Mammary epithelial cell (primary cell): ENCODE measurements around the gene ATP6V0A4.

Experiments
- EZH2 ChIP-seq: IDR thresholded peaks from 2 replicates; pipeline ENCODE4 v1.6.1; 2012; ENCODE audit warnings: low read length, inconsistent platforms, borderline replicate concordance
- TF ChIP-seq, protein P1 (sequence below), 2 donors: IDR thresholded peaks in 1 of 2; conservative IDR thresholded peaks in 1 of 2; 2 replicates each; pipeline ENCODE4 v1.5.1; 2011 to 2012; ENCODE audit warnings: inconsistent platforms in 2 of 2, low read length in 2 of 2, mild to moderate bottlenecking in 2 of 2, control low read depth in 1 of 2, low read depth in 1 of 2; ENCODE audit not compliant: insufficient read depth in 1 of 2; ENCODE audit errors: extremely low read depth in 1 of 2

DNA sequence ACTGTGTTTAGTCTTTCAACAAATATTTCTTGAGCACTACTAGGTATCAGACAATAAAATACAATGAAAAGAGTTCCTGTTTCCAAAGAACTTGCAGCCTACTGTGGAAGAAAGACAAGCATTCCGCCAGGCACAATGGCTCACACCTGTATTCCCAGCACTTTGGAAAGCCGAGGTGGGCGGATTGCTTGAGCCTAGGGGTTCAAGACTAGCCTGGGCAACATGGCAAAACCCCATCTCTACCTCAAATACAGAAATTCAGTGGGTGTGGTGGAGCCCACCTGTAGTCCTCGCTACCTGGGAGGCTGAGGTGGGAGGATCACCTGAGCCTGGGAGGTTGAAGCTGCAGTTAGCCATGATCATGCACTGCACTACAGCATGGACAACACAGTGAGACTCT lies 102.9 kb downstream of the ATP6V0A4 start:
- TF ChIP-seq, protein P1, sequence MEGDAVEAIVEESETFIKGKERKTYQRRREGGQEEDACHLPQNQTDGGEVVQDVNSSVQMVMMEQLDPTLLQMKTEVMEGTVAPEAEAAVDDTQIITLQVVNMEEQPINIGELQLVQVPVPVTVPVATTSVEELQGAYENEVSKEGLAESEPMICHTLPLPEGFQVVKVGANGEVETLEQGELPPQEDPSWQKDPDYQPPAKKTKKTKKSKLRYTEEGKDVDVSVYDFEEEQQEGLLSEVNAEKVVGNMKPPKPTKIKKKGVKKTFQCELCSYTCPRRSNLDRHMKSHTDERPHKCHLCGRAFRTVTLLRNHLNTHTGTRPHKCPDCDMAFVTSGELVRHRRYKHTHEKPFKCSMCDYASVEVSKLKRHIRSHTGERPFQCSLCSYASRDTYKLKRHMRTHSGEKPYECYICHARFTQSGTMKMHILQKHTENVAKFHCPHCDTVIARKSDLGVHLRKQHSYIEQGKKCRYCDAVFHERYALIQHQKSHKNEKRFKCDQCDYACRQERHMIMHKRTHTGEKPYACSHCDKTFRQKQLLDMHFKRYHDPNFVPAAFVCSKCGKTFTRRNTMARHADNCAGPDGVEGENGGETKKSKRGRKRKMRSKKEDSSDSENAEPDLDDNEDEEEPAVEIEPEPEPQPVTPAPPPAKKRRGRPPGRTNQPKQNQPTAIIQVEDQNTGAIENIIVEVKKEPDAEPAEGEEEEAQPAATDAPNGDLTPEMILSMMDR (conservative IDR thresholded peaks at IDR 0.05 in 1 of 2, IDR thresholded peaks at IDR 0.05 in 1 of 2; ENCODE audit: extremely low read depth in 1 of 2, insufficient read depth in 1 of 2, low read depth in 1 of 2, low read length in 2 of 2) = no peak
- no peak for TF ChIP-seq EZH2
